Keratinocyte (primary cell): Measurements from ENCODE around the gene FHIT. TPM values are rescaled to one million over a fixed set of nuclear protein-coding genes. Genes with fewer than 3 reads are reported as not detected.

ENCODE experiments used
- DNase-seq: peaks from one replicate; pipeline ENCODE4 v3.0.0-alpha.2; 2011; ENCODE audit warnings: low read depth, missing footprints, low spot score
- FAIRE-seq: peaks from 2 replicates; lab custom pipeline; 2011; peaks lifted over from hg19 to GRCh38; lab: Jason Lieb, UNC
- H2AFZ ChIP-seq: 2 replicates; pipeline ENCODE4 v1.6.0; 2012; ENCODE audit warnings: low read length, control low read depth, inconsistent platforms; ENCODE audit not compliant: control insufficient read depth
- H3K27ac ChIP-seq: 2 replicates; pipeline ENCODE4 v1.5.1; 2011; ENCODE audit warnings: low read length; ENCODE audit not compliant: control insufficient read depth, insufficient read depth
- H3K27me3 ChIP-seq: 3 replicates; pipeline ENCODE4 v1.6.0; 2011; ENCODE audit warnings: low read length; ENCODE audit not compliant: control insufficient read depth, insufficient read depth; ENCODE audit errors: extremely low read depth
- H3K36me3 ChIP-seq, 2 experiments: 2 replicates in 1 of 2; 3 replicates in 1 of 2; pipeline ENCODE4 v1.5.1; 2011; ENCODE audit warnings: low read length in 2 of 2, mild to moderate bottlenecking in 1 of 2; ENCODE audit not compliant: control insufficient read depth in 2 of 2, insufficient read depth in 2 of 2; ENCODE audit errors: extremely low read depth in 1 of 2
- H3K4me1 ChIP-seq: 3 replicates; pipeline ENCODE4 v1.5.1; 2011; ENCODE audit warnings: low read length; ENCODE audit not compliant: control insufficient read depth, insufficient read depth; ENCODE audit errors: extremely low read depth
- H3K4me2 ChIP-seq: 3 replicates; pipeline ENCODE4 v1.6.0; 2011; ENCODE audit warnings: low read depth, low read length; ENCODE audit not compliant: control insufficient read depth, insufficient read depth; ENCODE audit errors: extremely low read depth
- H3K4me3 ChIP-seq, 3 experiments: fragments of 200-600 bp in 1 of 3; sonication (generic) in 1 of 3; 2 replicates in 2 of 3; 3 replicates in 1 of 3; pipeline ENCODE4 v1.5.1; 2011 to 2016; ENCODE audit warnings: low read length in 3 of 3, mild to moderate bottlenecking in 3 of 3, control low read depth in 2 of 3, inconsistent platforms in 1 of 3, low read depth in 1 of 3, mixed read lengths in 1 of 3, mixed run types in 1 of 3, moderate library complexity in 1 of 3; ENCODE audit not compliant: control insufficient read depth in 2 of 3, insufficient read depth in 2 of 3; ENCODE audit errors: extremely low read depth in 1 of 3
- H3K79me2 ChIP-seq: 2 replicates; pipeline ENCODE4 v1.6.0; 2012; ENCODE audit warnings: low read length; ENCODE audit not compliant: control insufficient read depth, insufficient read depth
- H3K9ac ChIP-seq: 3 replicates; pipeline ENCODE4 v1.6.0; 2011; ENCODE audit warnings: low read length; ENCODE audit not compliant: control insufficient read depth, insufficient read depth; ENCODE audit errors: extremely low read depth
- H3K9me1 ChIP-seq: 3 replicates; pipeline ENCODE4 v1.6.0; 2011; ENCODE audit warnings: low read length; ENCODE audit not compliant: control insufficient read depth, insufficient read depth; ENCODE audit errors: extremely low read depth
- H3K9me3 ChIP-seq: 2 replicates; pipeline ENCODE4 v1.5.1; 2012; ENCODE audit warnings: low read depth, low read length; ENCODE audit not compliant: control insufficient read depth
- H4K20me1 ChIP-seq: 3 replicates; pipeline ENCODE4 v1.6.0; 2011; ENCODE audit warnings: low read length; ENCODE audit not compliant: control insufficient read depth, insufficient read depth; ENCODE audit errors: extremely low read depth
- CTCF ChIP-seq, 3 experiments: IDR thresholded peaks in 1 of 3; conservative IDR thresholded peaks in 1 of 3; optimal IDR thresholded peaks in 1 of 3; 2 replicates in 2 of 3; 3 replicates in 1 of 3; pipeline versions ENCODE3 to v1.5.1; 2011; ENCODE audit warnings: low read length in 3 of 3, mild to moderate bottlenecking in 3 of 3, moderate library complexity in 2 of 3, control low read depth in 1 of 3, inconsistent platforms in 1 of 3; ENCODE audit not compliant: insufficient read depth in 2 of 3; ENCODE audit errors: extremely low read depth in 1 of 3
- EZH2 ChIP-seq: IDR thresholded peaks from one replicate; pipeline ENCODE4 v1.6.1; 2012; ENCODE audit warnings: inconsistent platforms, mild to moderate bottlenecking, low read length, moderate library complexity
- dilution Hi-C: fragments of 300-500 bp; cut with MboI; formaldehyde crosslinking; loops from one replicate; pipeline ENCODE4 v1.7.0; 2020; ENCODE audit warnings: low sequenced_read_pairs; ENCODE audit not compliant: extremely low pct_ligation_motif_present
- polyA plus RNA-seq, 5 experiments: library from polyadenylated mRNA; depleted of rRNA in 3 of 5; stranded (reverse) in 3 of 5; stranded (forward) in 1 of 5; unstranded in 1 of 5; fragments of >200 nt; gene quantifications; 1 replicate in 1 of 5; 2 replicates in 3 of 5; 3 replicates in 1 of 5; pipeline versions ENCODE4 v1.2.1 to v1.2.3, GENCODE V29; 2011 to 2012; ENCODE audit warnings: missing spikeins in 2 of 5, low read depth in 1 of 5, low replicate concordance in 1 of 5

The FHIT gene
- polyA plus RNA-seq, 1 donor (not counting 4 experiments of a cell fraction or from before 2014, with no cell fraction given), result 2.2 TPM

- Histone ChIP-seq H3K4me3 (no peak overlapping the region), H4K20me1 (no peaks in the 10 kb centered on the region), H3K9me1 (no peaks in the 10 kb centered on the region), H3K4me2 (no peak overlapping the region), H3K27ac (no peak overlapping the region), H3K36me3 (no peaks in the 10 kb centered on the region), H3K9ac (no peak overlapping the region), H3K79me2 (no peaks in the 10 kb centered on the region), H3K4me1 (no peaks in the 10 kb centered on the region), H2AFZ (no peak overlapping the region), H3K9me3 (no peaks in the 10 kb centered on the region), H3K27me3 (no peaks in the 10 kb centered on the region)
- no peak for TF ChIP-seq CTCF (optimal IDR thresholded peaks at IDR 0.05 in 1 of 3, IDR thresholded peaks at IDR 0.05 in 1 of 3, conservative IDR thresholded peaks at IDR 0.05 in 1 of 3; ENCODE audit: extremely low read depth in 1 of 3, insufficient read depth in 2 of 3, low read length in 3 of 3)
- TF ChIP-seq EZH2, result no peak
- dilution Hi-C loops, result no loop called here
- DNase-seq (no peak), FAIRE-seq (no peak)
Observed at GRCh38 chr3:59737241-59737640, 1514.0 kb downstream of the FHIT start.

GRCh38 chr3:59734061-59734460 lies 1517.2 kb downstream of the FHIT start:
- Histone ChIP-seq H3K9me3 (no peaks in the 10 kb centered on the region), H3K4me3 (no peak overlapping the region), H3K9ac (no peak overlapping the region), H3K27me3 (no peaks in the 10 kb centered on the region), H3K4me1 (no peaks in the 10 kb centered on the region), H3K79me2 (no peaks in the 10 kb centered on the region), H3K36me3 (no peaks in the 10 kb centered on the region), H3K4me2 (no peak overlapping the region), H3K9me1 (no peaks in the 10 kb centered on the region), H2AFZ (no peak overlapping the region), H4K20me1 (no peaks in the 10 kb centered on the region), H3K27ac (no peak overlapping the region)
- dilution Hi-C loops, result no loop called here
- TF ChIP-seq CTCF (optimal IDR thresholded peaks at IDR 0.05 in 1 of 3, IDR thresholded peaks at IDR 0.05 in 1 of 3, conservative IDR thresholded peaks at IDR 0.05 in 1 of 3; ENCODE audit: extremely low read depth in 1 of 3, insufficient read depth in 2 of 3, low read length in 3 of 3) (no peak), EZH2 (no peak)
- FAIRE-seq, result no peak
- no peak for DNase-seq
